ENCODE data around the gene ZIC4. TPM values are rescaled to one million over a fixed set of nuclear protein-coding genes. Genes with fewer than 3 reads are reported as not detected.

Gene ZIC4
- total and polyA plus RNA-seq, 9 of the 15 experiments (the other 6 are each of a cell fraction or from before 2014, with no cell fraction given) = not detected

GRCh38 chr3:147371140-147371539, 35.2 kb downstream of the ZIC4 start:
- Histone ChIP-seq H3K9me3 (replicated peaks; ENCODE audit: control insufficient read depth, insufficient read depth, low read depth, low read length) (no peaks in the 10 kb centered on the region), H3K9me1 (ENCODE audit: control insufficient read depth, insufficient read depth, low read length) (no peaks in the 10 kb centered on the region), H3K4me2 (ENCODE audit: insufficient read depth, low read length) (no peak overlapping the region), H3K27ac (ENCODE audit: extremely low read depth, low read depth, low read length) (no peak overlapping the region), H3K27me3 (ENCODE audit: control insufficient read depth in 2 of 2, insufficient read depth in 2 of 2, low read length in 2 of 2) (no peaks in the 10 kb centered on the region; a peak in 2 of 5 replicates), H3K4me3 (no peak overlapping the region), H4K20me1 (replicated peaks; ENCODE audit: control insufficient read depth, insufficient read depth, low read length) (no peaks in the 10 kb centered on the region), H3K9ac (ENCODE audit: insufficient read depth in 1 of 2, low read depth in 2 of 2, low read length in 2 of 2) (no peak overlapping the region), H3K36me3 (ENCODE audit: control insufficient read depth, insufficient read depth, low read length) (no peaks in the 10 kb centered on the region), H3K79me2 (ENCODE audit: control insufficient read depth, insufficient read depth, low read length) (no peaks in the 10 kb centered on the region), H3K4me1 (replicated peaks in 1 of 2; ENCODE audit: control insufficient read depth in 2 of 2, insufficient read depth in 2 of 2, low read length in 2 of 2) (no peaks in the 10 kb centered on the region), H2AFZ (ENCODE audit: low read depth, low read length) (no peak overlapping the region)
- no peak for DNase-seq (ENCODE audit: extremely low read depth in 1 of 4, low spot score in 3 of 4)
- no peak for ATAC-seq
- ChIA-PET POLR2A (no interaction called here), CTCF (ENCODE audit: low intra/inter-chr PET ratio) (no interaction called here)
- FAIRE-seq = no peak
- in situ Hi-C loops (cut with MboI) (no loop called here), intact Hi-C loops (cut with micrococcal nuclease) (no loop called here)
- BruUV-seq (replicated peaks) = no TSS peak
- TF ChIP-seq TAF1 (IDR thresholded peaks at IDR 0.05; ENCODE audit: control insufficient read depth, extremely low read depth, insufficient read depth, low read length, severe bottlenecking) (no peak), WHSC1 (IDR thresholded peaks at IDR 0.05; ENCODE audit: low read length) (no peak), PYGO2 (tag; IDR thresholded peaks at IDR 0.05) (no peak), HDAC6 (IDR thresholded peaks at IDR 0.05; ENCODE audit: low read depth, low read length) (no peak)
- WGBS (ENCODE audit: insufficient coverage, low coverage, missing lambda C conversion rate) = 2% methylated on average over 11 of the region's 12 CpGs

- H3K79me2 ChIP-seq (ENCODE audit: control insufficient read depth, insufficient read depth, low read length) = no peaks in the 10 kb centered on the region
- H3K27ac ChIP-seq (ENCODE audit: extremely low read depth, low read depth, low read length) = no peak overlapping the region
- no peak overlapping the region for H3K9ac ChIP-seq (ENCODE audit: insufficient read depth in 1 of 2, low read depth in 2 of 2, low read length in 2 of 2)
- POLR2A ChIA-PET = no interaction called here
- no peak overlapping the region for H2AFZ ChIP-seq (ENCODE audit: low read depth, low read length)
- BruUV-seq (replicated peaks) = no TSS peak
- H3K9me3 ChIP-seq (replicated peaks; ENCODE audit: control insufficient read depth, insufficient read depth, low read depth, low read length) = no peaks in the 10 kb centered on the region
- no peaks in the 10 kb centered on the region for H3K36me3 ChIP-seq (ENCODE audit: control insufficient read depth, insufficient read depth, low read length)
- FAIRE-seq = no peak
- 10% methylated on average over 19 of the region's 19 CpGs for WGBS (ENCODE audit: insufficient coverage, low coverage, missing lambda C conversion rate)
- no peak for DNase-seq (ENCODE audit: extremely low read depth in 1 of 4, low spot score in 3 of 4)
- ATAC-seq = no peak
- intact Hi-C loops (cut with micrococcal nuclease) = no loop called here
- no peaks in the 10 kb centered on the region for H3K4me1 ChIP-seq (replicated peaks in 1 of 2; ENCODE audit: control insufficient read depth in 2 of 2, insufficient read depth in 2 of 2, low read length in 2 of 2)
- in situ Hi-C loops (cut with MboI) = no loop called here
- H4K20me1 ChIP-seq (replicated peaks; ENCODE audit: control insufficient read depth, insufficient read depth, low read length) = no peaks in the 10 kb centered on the region
- H3K9me1 ChIP-seq (ENCODE audit: control insufficient read depth, insufficient read depth, low read length) = no peaks in the 10 kb centered on the region
- CTCF ChIA-PET (ENCODE audit: low intra/inter-chr PET ratio) = no interaction called here
- H3K27me3 ChIP-seq (ENCODE audit: control insufficient read depth in 2 of 2, insufficient read depth in 2 of 2, low read length in 2 of 2) = no peaks in the 10 kb centered on the region; a peak in 2 of 5 replicates
- no peak overlapping the region for H3K4me3 ChIP-seq
- no peak overlapping the region for H3K4me2 ChIP-seq (ENCODE audit: insufficient read depth, low read length)
- TF ChIP-seq ZNF589 (CRISPR knock-in tag; IDR thresholded peaks at IDR 0.05; ENCODE audit: low read depth) (no peak), MCM7 (IDR thresholded peaks at IDR 0.05) (no peak), PCBP2 (IDR thresholded peaks at IDR 0.05; ENCODE audit: low read depth, low read length, poor library complexity, severe bottlenecking) (no peak), ETV5 (CRISPR knock-in tag; IDR thresholded peaks at IDR 0.05; ENCODE audit: low read depth) (no peak), CEBPB (tag; IDR thresholded peaks at IDR 0.05) (no peak), ZNF143 (CRISPR knock-in tag; IDR thresholded peaks at IDR 0.05) (no peak), HINFP (tag; conservative IDR thresholded peaks at IDR 0.05; ENCODE audit: low read depth) (no peak), THRA (IDR thresholded peaks at IDR 0.05) (no peak), KLF10 (CRISPR knock-in tag; IDR thresholded peaks at IDR 0.05) (no peak), SMAD1 (IDR thresholded peaks at IDR 0.05; ENCODE audit: low read depth, low read length, partially characterized antibody) (no peak), HLTF (IDR thresholded peaks at IDR 0.05) (no peak), DNMT1 (IDR thresholded peaks at IDR 0.05) (no peak)
Observed at GRCh38 chr3:147370349-147370748, 36.0 kb downstream of the ZIC4 start.

Data from K562 (cell line).